Raji (cell line): ENCODE data around the gene GOLM1.

ENCODE experiments used
- POLR2A ChIP-seq: IDR thresholded peaks from 2 replicates; pipeline ENCODE4 v1.6.1; 2011; ENCODE audit warnings: low read depth, low read length, control low read depth; ENCODE audit not compliant: insufficient read depth

The GOLM1 gene

GRCh38 chr9:86097510-86098224, 1.7 kb downstream of the GOLM1 start:
- no peak for TF ChIP-seq POLR2A

- no peak for TF ChIP-seq POLR2A
These were observed 3.0 kb downstream of the GOLM1 start for GRCh38 chr9:86096386-86096785.

- TF ChIP-seq POLR2A: no peak
These were observed 5.4 kb downstream of the GOLM1 start for GRCh38 chr9:86093788-86094555.

GRCh38 chr9:86091477-86091876, 7.9 kb downstream of the GOLM1 start:
- no peak for TF ChIP-seq POLR2A

GRCh38 chr9:86082870-86083269, 16.5 kb downstream of the GOLM1 start:
- no peak for TF ChIP-seq POLR2A

- no peak for TF ChIP-seq POLR2A
These were observed 19.4 kb downstream of the GOLM1 start for GRCh38 chr9:86079865-86080469.

- no peak for TF ChIP-seq POLR2A
These were observed 19.9 kb downstream of the GOLM1 start for GRCh38 chr9:86079421-86079831.

GRCh38 chr9:86078731-86079130, 20.6 kb downstream of the GOLM1 start:
- TF ChIP-seq POLR2A: no peak

- TF ChIP-seq POLR2A: no peak
These were observed 22.1 kb downstream of the GOLM1 start for GRCh38 chr9:86077276-86077675.

- no peak for TF ChIP-seq POLR2A
These were observed 23.9 kb downstream of the GOLM1 start for GRCh38 chr9:86075132-86076109.

GRCh38 chr9:86073839-86074238, 25.5 kb downstream of the GOLM1 start:
- TF ChIP-seq POLR2A: no peak

GRCh38 chr9:86072394-86072877, 26.9 kb downstream of the GOLM1 start:
- no peak for TF ChIP-seq POLR2A

- no peak for TF ChIP-seq POLR2A
These were observed 30.0 kb downstream of the GOLM1 start for GRCh38 chr9:86069206-86069869.

- no peak for TF ChIP-seq POLR2A
These were observed 35.1 kb downstream of the GOLM1 start for GRCh38 chr9:86064220-86064619.
